Erythroblast (primary cell): Measurements from ENCODE around the gene PPHLN1.

ENCODE experiments used
- GATA1 ChIP-seq: IDR thresholded peaks from 2 replicates; pipeline ENCODE4 v1.6.1; 2011; ENCODE audit warnings: low read depth, mild to moderate bottlenecking, control low read depth, low read length, moderate library complexity
- POLR2A ChIP-seq: IDR thresholded peaks from 2 replicates; pipeline ENCODE4 v1.6.1; 2011; ENCODE audit warnings: mild to moderate bottlenecking, low read length

- TF ChIP-seq POLR2A = no peak
- no peak for TF ChIP-seq GATA1
Observed at GRCh38 chr12:42332301-42333285, 6.6 kb downstream of the PPHLN1 start.
